SW 1271 (cell line): ENCODE data around the gene HOXA3.

Experiments
- DNase-seq, 2 experiments: peaks; one replicate each; lab custom pipeline; 2025; lab: John Stamatoyannopoulos, UW

HOXA3 gene

DNA sequence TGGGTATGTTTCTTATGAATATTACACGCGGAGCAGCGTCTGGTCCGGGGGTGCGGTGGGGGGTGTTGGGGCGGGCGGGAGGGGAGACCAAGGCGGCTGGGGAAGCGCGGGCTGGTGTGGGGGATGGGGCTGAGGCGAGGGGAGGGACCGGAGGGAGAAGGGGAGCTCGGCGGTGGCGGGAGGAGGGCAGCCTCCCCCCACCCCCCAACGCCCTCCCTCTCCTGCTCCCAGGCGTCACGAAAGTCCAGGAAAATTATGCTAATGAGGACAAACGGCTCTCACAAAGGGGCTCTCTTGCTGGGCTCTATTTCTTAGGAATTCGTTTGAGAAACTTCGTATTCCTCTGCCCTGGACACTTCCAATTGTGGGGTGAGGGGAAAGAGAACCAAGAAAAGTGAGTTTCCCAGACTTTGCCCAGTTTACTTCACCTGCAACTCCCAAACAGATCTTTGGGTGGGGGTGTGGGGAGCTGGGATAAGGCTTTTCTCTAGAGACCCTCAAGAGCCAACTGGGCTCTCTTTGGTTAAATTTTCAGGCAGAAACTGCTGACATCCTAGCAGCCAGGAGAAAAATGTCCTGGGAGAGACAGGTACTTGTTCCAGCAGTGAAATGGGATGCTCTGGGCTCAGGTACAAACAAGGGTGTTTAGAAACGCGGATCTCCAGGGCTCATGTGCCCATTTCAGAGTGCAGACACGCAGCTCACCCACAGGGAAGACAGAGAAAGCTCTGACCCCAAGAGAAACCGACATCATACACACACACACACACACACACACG is 38.2 kb downstream of the HOXA3 start:
- peak in 1 of 2 experiments; percentile 43 for DNase-seq

- peak in 1 of 2 experiments; percentile 41 for DNase-seq
These were observed 39.1 kb downstream of the HOXA3 start for GRCh38 chr7:27112955-27113949.

GRCh38 chr7:27112361-27112760 is 40.0 kb downstream of the HOXA3 start:
- no peak for DNase-seq

GRCh38 chr7:27111751-27112277 is 40.6 kb downstream of the HOXA3 start:
- DNase-seq = no peak

GRCh38 chr7:27111042-27111750 is 41.2 kb downstream of the HOXA3 start:
- peak in 1 of 2 experiments; percentile 36 for DNase-seq

GRCh38 chr7:27110186-27111031 is 42.0 kb downstream of the HOXA3 start:
- peak in 1 of 2 experiments; percentile 28 for DNase-seq

GRCh38 chr7:27109466-27110185 is 42.8 kb downstream of the HOXA3 start:
- no peak for DNase-seq

DNA sequence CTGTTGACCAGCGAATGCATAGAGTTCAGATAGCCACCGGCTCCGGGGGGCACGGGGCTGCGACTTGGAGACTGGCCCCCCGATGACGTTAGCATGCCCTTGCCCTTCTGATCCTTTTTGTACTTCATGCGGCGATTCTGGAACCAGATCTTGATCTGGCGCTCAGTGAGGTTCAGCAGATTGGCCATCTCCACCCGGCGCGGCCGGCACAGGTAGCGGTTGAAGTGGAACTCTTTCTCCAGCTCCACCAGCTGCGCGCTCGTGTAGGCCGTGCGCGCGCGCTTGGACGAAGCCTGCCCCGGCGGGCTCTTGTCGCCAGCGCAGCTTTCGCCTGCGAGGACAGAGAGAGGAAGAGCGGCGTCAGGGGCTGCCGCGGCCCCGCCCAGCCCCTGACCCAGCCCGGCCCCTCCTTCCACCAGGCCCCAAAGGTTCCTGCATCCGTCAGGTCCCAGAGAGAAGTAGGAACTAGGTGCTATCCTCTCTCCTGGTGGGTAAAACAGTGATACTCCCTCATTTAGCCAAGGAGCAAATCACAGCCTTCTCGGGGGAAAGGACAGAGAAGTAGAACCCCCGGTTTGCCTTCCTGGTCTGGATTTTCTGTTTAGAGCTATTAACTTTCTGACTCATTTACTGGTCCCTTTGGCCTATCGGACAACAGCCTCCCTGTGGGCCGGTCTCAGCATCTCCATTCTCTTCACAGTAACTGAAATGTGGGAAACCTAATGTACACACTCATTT is 43.8 kb downstream of the HOXA3 start:
- no peak for DNase-seq

DNA sequence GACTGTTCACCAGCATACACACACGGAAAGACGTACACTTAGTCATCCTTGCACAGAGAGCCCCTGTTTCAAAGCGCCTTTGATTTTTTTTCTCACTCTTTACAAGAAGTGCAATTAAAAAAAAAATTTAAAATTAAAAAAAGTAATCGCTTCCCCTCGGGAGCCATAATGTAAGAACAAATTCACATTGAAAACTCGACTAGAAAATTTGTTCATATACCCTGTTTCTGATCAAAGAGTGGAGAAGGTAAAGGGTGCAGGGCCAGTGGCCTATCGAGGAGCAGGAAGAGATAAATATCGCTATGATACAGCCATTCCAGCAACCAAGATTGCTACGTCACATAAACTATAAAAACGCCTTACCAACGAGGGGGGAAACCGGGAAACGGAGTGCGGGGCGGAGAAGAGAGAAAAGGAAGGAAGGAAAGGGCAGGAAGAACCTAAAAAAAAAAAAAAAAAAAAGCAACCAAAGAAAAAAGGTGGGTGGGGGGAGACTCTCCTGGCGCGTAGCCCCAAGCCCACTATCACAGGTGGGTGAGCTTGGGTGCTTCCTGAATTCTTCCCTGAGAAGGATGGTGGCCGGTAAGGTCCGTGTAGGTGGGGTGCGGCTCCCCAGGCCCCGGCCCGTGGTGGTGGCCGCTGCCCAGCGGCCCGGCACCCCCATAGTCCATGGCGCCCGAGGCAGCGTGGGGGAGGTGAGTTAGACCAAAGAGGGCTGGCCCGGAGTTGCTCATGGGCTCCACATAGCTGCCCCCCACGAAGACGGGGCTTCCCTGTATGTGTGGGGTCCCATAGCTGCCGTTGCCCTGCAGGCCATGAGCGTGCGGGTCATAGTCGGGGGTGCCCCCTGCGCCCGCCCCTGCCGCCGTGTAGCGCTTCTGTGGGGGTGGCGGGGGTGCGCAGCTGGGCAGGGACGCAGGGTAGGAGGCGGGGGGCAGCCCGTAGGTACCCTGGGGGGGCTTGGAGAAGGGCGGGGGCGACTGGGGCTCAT is 44.7 kb downstream of the HOXA3 start:
- DNase-seq = no peak

DNA sequence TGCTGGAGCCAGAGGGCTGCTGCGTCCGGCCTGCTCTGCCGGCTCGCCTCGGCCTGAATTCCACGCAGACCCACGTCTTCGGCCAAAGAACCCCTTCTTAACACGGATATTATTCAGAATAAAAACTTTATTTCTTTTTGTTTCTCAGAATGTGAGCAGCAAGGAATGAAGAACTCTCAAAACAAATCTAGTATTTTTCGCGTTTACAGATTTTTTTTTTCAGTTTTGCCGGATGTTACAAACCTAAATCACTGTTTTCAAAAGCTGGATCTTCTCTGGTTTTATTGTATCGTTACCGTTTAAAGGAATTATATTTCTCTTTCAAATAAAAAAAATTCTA is 45.5 kb downstream of the HOXA3 start:
- DNase-seq = no peak

DNA sequence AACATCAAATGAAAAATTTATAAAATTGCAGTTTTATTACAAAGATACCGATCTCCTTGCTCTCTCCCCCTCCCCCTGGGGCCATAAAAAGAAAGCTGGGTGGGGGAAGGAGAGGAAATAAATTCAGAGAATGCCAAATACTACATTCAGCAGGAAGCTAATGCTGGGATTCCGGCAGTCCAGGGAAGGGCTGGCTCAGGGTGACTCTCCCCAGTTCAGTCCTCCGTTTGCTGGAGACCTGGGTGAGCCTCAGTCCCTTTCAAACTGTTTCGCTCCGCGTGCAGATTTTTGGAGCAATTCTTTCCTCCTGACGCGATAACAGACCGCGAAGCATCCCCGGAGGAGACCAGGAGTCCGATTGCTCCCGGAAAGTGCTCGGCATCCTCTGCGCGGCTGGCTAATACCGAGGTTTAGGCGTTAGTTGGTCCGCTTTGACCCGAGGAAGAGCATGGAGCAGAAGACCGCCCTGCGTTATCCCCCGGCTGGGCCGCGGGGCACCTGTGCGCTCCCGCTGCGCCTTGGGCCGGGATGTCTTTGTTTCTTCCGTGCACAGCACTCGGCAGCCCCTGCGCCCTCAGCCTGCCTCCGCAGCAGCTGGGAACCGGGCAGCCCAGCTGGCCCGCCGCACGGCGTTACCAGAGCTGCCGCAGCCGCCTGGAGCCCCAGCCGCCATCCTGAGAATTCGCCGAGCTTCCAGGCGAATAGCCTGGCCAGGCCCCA is 46.0 kb downstream of the HOXA3 start:
- no peak for DNase-seq

DNA sequence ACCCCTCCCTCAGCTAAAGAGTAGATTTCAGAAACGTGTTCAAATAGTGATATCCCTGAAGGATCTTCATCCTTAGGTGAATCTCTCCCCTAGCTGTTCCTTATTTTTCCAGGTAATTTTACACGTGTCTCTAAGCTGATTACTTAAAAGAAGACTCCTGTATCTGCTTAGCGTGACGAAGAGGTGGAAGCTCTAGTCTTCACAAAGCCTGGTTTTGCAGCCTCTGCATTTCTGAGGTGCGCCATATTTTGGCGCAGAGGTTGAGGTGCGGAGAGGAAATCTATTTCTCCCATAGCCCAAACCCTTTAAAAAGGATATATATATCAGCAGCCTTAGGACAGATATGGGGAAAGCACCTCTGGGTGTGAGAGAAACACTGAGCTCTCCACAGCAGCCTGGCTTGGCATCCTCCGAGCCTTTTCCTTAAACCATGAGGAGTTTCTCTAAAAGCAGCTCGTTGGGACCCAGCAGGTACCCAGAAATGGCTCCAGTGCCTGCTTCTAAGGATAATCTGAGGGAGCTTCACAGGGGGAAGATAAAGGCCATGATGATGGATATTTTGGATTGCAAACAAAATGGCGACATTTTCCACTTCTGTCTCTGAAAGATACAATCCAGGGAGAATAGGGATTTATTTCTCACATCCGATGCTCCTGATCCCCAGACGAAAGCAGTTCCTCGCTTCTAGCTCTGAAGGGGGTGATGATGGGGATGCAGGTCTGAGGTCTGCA is 46.9 kb downstream of the HOXA3 start:
- no peak for DNase-seq

DNA sequence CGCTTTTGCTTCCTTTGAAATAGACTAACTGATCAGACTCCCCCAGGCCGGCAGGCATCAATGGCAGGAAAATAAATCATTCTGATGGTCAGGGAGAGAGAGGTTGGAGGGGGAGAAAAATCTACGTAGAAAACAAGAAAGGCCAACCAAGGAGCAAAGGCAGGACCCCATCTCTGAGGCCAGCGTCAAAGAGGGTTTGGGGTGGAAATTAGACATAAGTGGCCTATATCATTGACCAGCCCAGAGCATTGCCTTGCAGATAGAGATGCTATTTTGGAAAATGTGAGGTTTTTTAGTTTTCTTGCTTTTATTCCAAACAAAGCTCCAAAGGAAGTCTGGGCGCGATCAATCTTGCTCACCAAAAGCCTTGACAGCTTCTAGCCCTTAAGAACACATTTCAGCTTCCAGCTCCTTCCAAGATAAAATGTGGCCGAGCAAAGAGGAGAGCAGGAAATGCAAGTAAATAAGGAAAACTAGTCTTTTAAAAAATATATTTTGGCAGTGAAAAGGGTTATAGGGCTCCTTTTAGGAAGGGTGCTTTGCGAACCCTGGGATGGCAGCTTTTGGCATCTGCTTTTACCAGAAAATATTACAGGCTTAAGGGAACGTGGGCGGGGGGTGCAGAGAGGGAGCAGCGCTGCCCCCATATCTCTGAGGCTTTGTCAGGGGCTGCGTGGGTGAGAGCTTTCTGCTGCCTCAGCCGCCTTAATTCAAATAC is 47.9 kb downstream of the HOXA3 start:
- DNase-seq = no peak

DNA sequence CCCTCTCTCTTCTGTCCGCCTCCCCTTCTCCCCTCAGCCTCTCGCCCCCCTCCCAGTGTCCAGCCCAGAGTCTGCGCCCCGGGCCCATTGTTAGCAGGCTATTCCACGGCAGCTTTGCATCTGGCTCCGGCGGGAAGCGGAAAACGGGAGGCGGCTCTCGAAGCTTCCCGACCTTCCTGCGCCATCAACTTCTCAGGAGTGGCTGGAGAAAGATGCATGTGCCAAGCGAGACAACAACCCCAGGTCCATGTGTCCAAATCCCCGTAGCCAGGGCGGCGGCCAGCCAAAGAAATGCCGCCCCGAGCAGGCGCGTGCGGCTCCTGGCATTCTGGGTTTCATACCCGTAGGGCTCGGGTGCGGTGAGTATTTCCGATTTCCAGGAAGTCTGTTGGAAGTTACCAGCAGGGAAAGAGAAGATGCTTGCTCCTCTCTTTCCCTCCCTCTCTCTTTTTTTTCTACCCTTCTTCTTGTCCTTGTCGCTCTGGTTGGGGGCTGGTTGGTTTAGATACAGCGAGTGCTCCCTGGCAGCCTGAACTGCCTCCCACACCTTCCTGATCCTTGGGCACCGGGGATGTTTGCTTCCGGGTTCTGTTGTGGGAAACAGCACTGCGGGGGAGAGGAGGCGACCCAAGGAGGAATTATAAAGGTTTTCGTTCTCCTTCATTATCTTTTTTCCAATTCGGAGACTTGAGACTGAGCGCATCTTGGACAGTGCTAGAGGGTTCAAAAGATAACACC is 48.7 kb downstream of the HOXA3 start:
- no peak for DNase-seq

- no peak for DNase-seq
These were observed 49.6 kb downstream of the HOXA3 start, which contains the start of gene HOXA2 for GRCh38 chr7:27102581-27103442. Gene HOXA2, minus strand, starts transcription at chr7:27102683. Its CDS starts 183 bp downstream, at chr7:27102500.
